HepG2 (cell line): Measurements from ENCODE around the gene IQCE. TPM values are rescaled to one million over a fixed set of nuclear protein-coding genes. Genes with fewer than 3 reads are reported as not detected.

ENCODE experiments used
- ATAC-seq: fragments of 200-7000 bp; cut with Tn5 transposase; 3 replicates; pipeline ENCODE4 v1.9.1; 2020; ENCODE audit warnings: mild to moderate bottlenecking, moderate library complexity
- BruUV-seq: library from RNA; stranded (reverse); fragments of 400-500 nt; replicated peaks from 2 replicates; lab custom pipeline; 2021; lab: Mats Ljungman, UMichigan
- CTCF ChIA-PET: fragments of 300-600 bp; formaldehyde crosslinking; extraction: SDS; loops from one replicate; lab custom pipeline; 2021; ENCODE audit warnings: low total read pairs, inconsistent platforms, low intra/inter-chr PET ratio; lab: Yijun Ruan, JAX
- POLR2A ChIA-PET: fragments of 350-600 bp; sonication (Branson Sonifier 250); formaldehyde crosslinking; loops from one replicate; lab custom pipeline; 2020; ENCODE audit warnings: antibody characterized with exemption, inconsistent platforms; lab: Yijun Ruan, JAX
- DNase-seq: peaks from one replicate; pipeline ENCODE4 v3.0.0-alpha.2; 2015; ENCODE audit warnings: low spot score
- FAIRE-seq: peaks from 3 replicates; lab custom pipeline; 2011; peaks lifted over from hg19 to GRCh38; lab: Jason Lieb, UNC
- H2AFZ ChIP-seq: one replicate; pipeline ENCODE4 v1.6.1; 2011; ENCODE audit warnings: low read length, inconsistent platforms
- H3K27ac ChIP-seq: fragments of 300-600 bp; 3 replicates; pipeline ENCODE4 v1.8.0; 2011; ENCODE audit warnings: mixed run types, mild to moderate bottlenecking, mixed read lengths, low read length, inconsistent platforms; ENCODE audit not compliant: insufficient read depth; ENCODE audit errors: extremely low read length
- H3K27me3 ChIP-seq, 2 experiments: fragments of 200-600 bp in 1 of 2; 2 replicates in 1 of 2; 3 replicates in 1 of 2; pipeline versions ENCODE4 v1.6.0 to v1.8.0; 2011; ENCODE audit warnings: low read length in 2 of 2, mild to moderate bottlenecking in 2 of 2, moderate library complexity in 2 of 2, inconsistent platforms in 1 of 2; ENCODE audit not compliant: insufficient read depth in 2 of 2, control insufficient read depth in 1 of 2
- H3K36me3 ChIP-seq, 2 experiments: fragments of 200-600 bp in 1 of 2; replicated peaks in 1 of 2; 2 replicates in 1 of 2; 3 replicates in 1 of 2; pipeline versions ENCODE4 v1.5.1 to v1.8.0; 2011; ENCODE audit warnings: low read length in 2 of 2, inconsistent platforms in 1 of 2; ENCODE audit not compliant: insufficient read depth in 2 of 2, control insufficient read depth in 1 of 2
- H3K4me1 ChIP-seq: 2 replicates; pipeline ENCODE4 v1.5.1; 2012; ENCODE audit warnings: low read length, inconsistent platforms; ENCODE audit not compliant: insufficient read depth
- H3K4me2 ChIP-seq: 2 replicates; pipeline ENCODE4 v1.6.0; 2011; ENCODE audit warnings: low read depth, low read length, inconsistent platforms
- H3K4me3 ChIP-seq, 3 experiments: fragments of 200-600 bp in 1 of 3; sonication (generic), shearing (Covaris generic) in 1 of 3; replicated peaks in 1 of 3; 2 replicates each; pipeline ENCODE4 v1.5.1; 2011 to 2016; ENCODE audit warnings: low read length in 3 of 3, inconsistent platforms in 2 of 3, low read depth in 2 of 3, mild to moderate bottlenecking in 2 of 3, control low read depth in 1 of 3, mixed read lengths in 1 of 3; ENCODE audit not compliant: insufficient read depth in 1 of 3
- H3K79me2 ChIP-seq: one replicate; pipeline ENCODE4 v1.6.1; 2011; ENCODE audit warnings: low read length, inconsistent platforms; ENCODE audit not compliant: insufficient read depth
- H3K9ac ChIP-seq: 2 replicates; pipeline ENCODE4 v1.6.0; 2011; ENCODE audit warnings: mild to moderate bottlenecking, low read depth, low read length, inconsistent platforms; ENCODE audit not compliant: insufficient read depth
- H3K9me3 ChIP-seq: 2 replicates; pipeline ENCODE4 v1.5.1; 2012; ENCODE audit warnings: mild to moderate bottlenecking, low read length
- H4K20me1 ChIP-seq: 2 replicates; pipeline ENCODE4 v1.6.0; 2011; ENCODE audit warnings: inconsistent platforms, mild to moderate bottlenecking, low read length, moderate library complexity; ENCODE audit not compliant: insufficient read depth
- ARNT ChIP-seq: fragments of 450-650 bp; IDR thresholded peaks from 2 replicates; pipeline ENCODE4 v1.6.1; 2017
- CBX1 ChIP-seq: IDR thresholded peaks from one replicate; pipeline ENCODE4 v1.6.1; 2016; ENCODE audit warnings: antibody characterized with exemption, low read depth
- GZF1 ChIP-seq: sonication (generic); formaldehyde crosslinking; IDR thresholded peaks from 2 replicates; pipeline ENCODE4 v1.5.1; 2020; ENCODE audit warnings: mild to moderate bottlenecking, missing genetic modification reagents
- HNRNPK ChIP-seq: fragments of 200-400 bp; formaldehyde crosslinking; IDR thresholded peaks from 2 replicates; pipeline ENCODE4 v1.6.1; 2018; ENCODE audit warnings: low read length, low read depth, moderate library complexity, mild to moderate bottlenecking; ENCODE audit not compliant: poor library complexity, severe bottlenecking
- IKZF5 ChIP-seq: IDR thresholded peaks from 2 replicates; pipeline ENCODE4 v1.6.1; 2018; ENCODE audit warnings: missing genetic modification reagents, mild to moderate bottlenecking, missing compliant biosample characterization
- ISX ChIP-seq: sonication (generic); formaldehyde crosslinking; conservative IDR thresholded peaks from 2 replicates; pipeline ENCODE4 v1.5.0; 2020; ENCODE audit warnings: missing genetic modification reagents
- KMT2B ChIP-seq: IDR thresholded peaks from 2 replicates; pipeline ENCODE4 v1.6.1; 2016; ENCODE audit warnings: missing genetic modification reagents, missing compliant biosample characterization
- MAZ ChIP-seq, 2 experiments: sonication (generic) in 1 of 2; formaldehyde crosslinking in 1 of 2; IDR thresholded peaks; 2 replicates each; pipeline versions ENCODE4 v1.5.0 to v1.6.1; 2012 to 2020; ENCODE audit warnings: low read depth in 2 of 2, mild to moderate bottlenecking in 2 of 2, borderline replicate concordance in 1 of 2, improper control_type of control experiment in 1 of 2, low read length in 1 of 2, missing genetic modification reagents in 1 of 2, moderate library complexity in 1 of 2
- NFYB ChIP-seq: sonication (generic); formaldehyde crosslinking; IDR thresholded peaks from 2 replicates; pipeline ENCODE4 v1.4.0; 2020; ENCODE audit warnings: missing genetic modification reagents
- PHB2 ChIP-seq: fragments of 450-650 bp; IDR thresholded peaks from 2 replicates; pipeline ENCODE4 v1.6.1; 2018; ENCODE audit not compliant: partially characterized antibody
- RBM22 ChIP-seq: fragments of 200-400 bp; formaldehyde crosslinking; optimal IDR thresholded peaks from 2 replicates; pipeline ENCODE3; 2017; ENCODE audit warnings: mild to moderate bottlenecking, low read length, moderate library complexity
- SMARCE1 ChIP-seq: fragments of 450-650 bp; IDR thresholded peaks from 2 replicates; pipeline ENCODE4 v1.6.1; 2017; ENCODE audit warnings: borderline replicate concordance
- YEATS4 ChIP-seq: sonication (generic); formaldehyde crosslinking; IDR thresholded peaks from 2 replicates; pipeline ENCODE4 v1.4.0; 2020; ENCODE audit warnings: missing genetic modification reagents, borderline replicate concordance
- ZBTB33 ChIP-seq: sonication (generic); formaldehyde crosslinking; IDR thresholded peaks from 2 replicates; pipeline ENCODE4 v1.4.0; 2020; ENCODE audit warnings: missing genetic modification reagents
- ZNF549 ChIP-seq: sonication (generic); formaldehyde crosslinking; IDR thresholded peaks from 2 replicates; pipeline ENCODE4 v1.5.0; 2020; ENCODE audit warnings: missing genetic modification reagents
- ZNF619 ChIP-seq: sonication (generic); formaldehyde crosslinking; IDR thresholded peaks from 2 replicates; pipeline ENCODE4 v1.4.0; 2020; ENCODE audit warnings: mild to moderate bottlenecking, missing genetic modification reagents
- ZNF749 ChIP-seq: sonication (generic); formaldehyde crosslinking; IDR thresholded peaks from 2 replicates; pipeline ENCODE4 v1.8.0; 2022; ENCODE audit warnings: mild to moderate bottlenecking, missing genetic modification reagents, moderate library complexity, borderline replicate concordance
- ZNF788 ChIP-seq: sonication (generic); formaldehyde crosslinking; IDR thresholded peaks from 2 replicates; pipeline ENCODE4 v1.5.0; 2020; ENCODE audit warnings: mild to moderate bottlenecking, missing genetic modification reagents, borderline replicate concordance
- ZNF792 ChIP-seq: IDR thresholded peaks from 2 replicates; pipeline ENCODE4 v1.6.1; 2016
- WGBS: methylation state at CpG from one replicate; pipeline ENCODE4 v1.1.6; 2017; ENCODE audit warnings: low lambda C conversion rate; 5-methylcytosine and 5-hydroxymethylcytosine counted together
- in situ Hi-C: cut with HindIII; loops from 2 replicates; pipeline ENCODE4 v1.10.0; 2017; ENCODE audit warnings: low pct_unique_long_range_greater_than_20kb; ENCODE audit not compliant: extremely low pct_ligation_motif_present
- intact Hi-C: fragments of 100-400 bp; cut with micrococcal nuclease; formaldehyde crosslinking; loops from one replicate; pipeline ENCODE4 v1.10.0; 2022; ENCODE audit not compliant: unreplicated experiment
- polyA plus RNA-seq, 8 experiments: library from polyadenylated mRNA; depleted of rRNA in 3 of 8; stranded (reverse) in 7 of 8; unstranded in 1 of 8; fragments of >200 nt; fragmentation: Illumina TruSeq in 4 of 8; extraction: Trizol in 4 of 8; gene quantifications; 2 replicates each; pipeline versions ENCODE4 v1.2.1 to v1.2.3, GENCODE V29; 2011 to 2016; ENCODE audit warnings: low read depth in 4 of 8, missing spikeins in 1 of 8, mixed read lengths in 1 of 8; ENCODE audit not compliant: insufficient read depth in 1 of 8
- total RNA-seq, 5 experiments: library from RNA; depleted of rRNA; stranded (reverse); fragments of >200 nt; fragmentation: Illumina TruSeq; extraction: Trizol; gene quantifications; 2 replicates each; pipeline ENCODE4 v1.2.3, GENCODE V29; 2016; ENCODE audit warnings: low read depth in 1 of 5
- TF ChIP-seq, protein P1 (sequence below): sonication (generic); formaldehyde crosslinking; IDR thresholded peaks from 2 replicates; pipeline ENCODE4 v1.4.0; 2020; ENCODE audit warnings: missing genetic modification reagents

Gene IQCE
- total and polyA plus RNA-seq, 2 of the 13 experiments (the other 11 are each of a cell fraction or from before 2014, with no cell fraction given), result 1.5 to 2.5 TPM

- Histone ChIP-seq H3K27ac (no peak overlapping the region), H4K20me1 (no peaks in the 10 kb centered on the region), H3K9ac (no peak overlapping the region), H3K9me3 (no peaks in the 10 kb centered on the region), H3K27me3 (no peaks in the 10 kb centered on the region), H2AFZ (no peak overlapping the region), H3K79me2 (no peaks in the 10 kb centered on the region), H3K4me3 (no peak overlapping the region), H3K4me1 (peaks cover 19% of the 10 kb centered on the region), H3K36me3 (no peaks in the 10 kb centered on the region), H3K4me2 (no peak overlapping the region)
- WGBS, result 85% methylated on average over 18 of the region's 24 CpGs
- ATAC-seq (no peak), DNase-seq (no peak), FAIRE-seq (no peak)
- in situ Hi-C loops (loop anchor here (5.0 to 10.0 kb wide), 2 partner anchors 76 to 99 kb away; no protein-coding TSS in a partner anchor), intact Hi-C loops (loop anchor here (5.0 to 10.0 kb wide), 2 partner anchors 94 to 99 kb away; partner anchors contain the start of gene GRIFIN)
- TF ChIP-seq CBX1 (no peak), PHB2 (no peak), HNRNPK (no peak), SMARCE1 (no peak), ZNF788 (CRISPR knock-in tag) (no peak), ISX (CRISPR knock-in tag) (no peak), MAZ (IDR thresholded peaks at IDR 0.05; ENCODE audit: borderline replicate concordance, low read depth, low read length) (no peak), MAZ (CRISPR knock-in tag; IDR thresholded peaks at IDR 0.05; ENCODE audit: low read depth) (no peak), ZNF619 (CRISPR knock-in tag) (no peak), ZNF749 (CRISPR knock-in tag) (no peak), ZNF792 (no peak), GZF1 (CRISPR knock-in tag) (no peak), KMT2B (no peak), ZBTB33 (CRISPR knock-in tag) (no peak), NFYB (CRISPR knock-in tag) (no peak), IKZF5 (CRISPR knock-in tag) (no peak), ZNF549 (CRISPR knock-in tag) (no peak), YEATS4 (CRISPR knock-in tag) (no peak), RBM22 (no peak), ARNT (no peak)
- TF ChIP-seq, protein P1, sequence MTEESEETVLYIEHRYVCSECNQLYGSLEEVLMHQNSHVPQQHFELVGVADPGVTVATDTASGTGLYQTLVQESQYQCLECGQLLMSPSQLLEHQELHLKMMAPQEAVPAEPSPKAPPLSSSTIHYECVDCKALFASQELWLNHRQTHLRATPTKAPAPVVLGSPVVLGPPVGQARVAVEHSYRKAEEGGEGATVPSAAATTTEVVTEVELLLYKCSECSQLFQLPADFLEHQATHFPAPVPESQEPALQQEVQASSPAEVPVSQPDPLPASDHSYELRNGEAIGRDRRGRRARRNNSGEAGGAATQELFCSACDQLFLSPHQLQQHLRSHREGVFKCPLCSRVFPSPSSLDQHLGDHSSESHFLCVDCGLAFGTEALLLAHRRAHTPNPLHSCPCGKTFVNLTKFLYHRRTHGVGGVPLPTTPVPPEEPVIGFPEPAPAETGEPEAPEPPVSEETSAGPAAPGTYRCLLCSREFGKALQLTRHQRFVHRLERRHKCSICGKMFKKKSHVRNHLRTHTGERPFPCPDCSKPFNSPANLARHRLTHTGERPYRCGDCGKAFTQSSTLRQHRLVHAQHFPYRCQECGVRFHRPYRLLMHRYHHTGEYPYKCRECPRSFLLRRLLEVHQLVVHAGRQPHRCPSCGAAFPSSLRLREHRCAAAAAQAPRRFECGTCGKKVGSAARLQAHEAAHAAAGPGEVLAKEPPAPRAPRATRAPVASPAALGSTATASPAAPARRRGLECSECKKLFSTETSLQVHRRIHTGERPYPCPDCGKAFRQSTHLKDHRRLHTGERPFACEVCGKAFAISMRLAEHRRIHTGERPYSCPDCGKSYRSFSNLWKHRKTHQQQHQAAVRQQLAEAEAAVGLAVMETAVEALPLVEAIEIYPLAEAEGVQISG (CRISPR knock-in tag), result no peak
- ChIA-PET POLR2A (no interaction called here), CTCF (interaction anchor here (1.2 to 1.4 kb wide), 2 partner anchors 94 to 112 kb away, joined by 3 to 7 read pairs; no protein-coding TSS in a partner anchor)
- no TSS peak for BruUV-seq
These were observed 9.9 kb downstream of the IQCE start for GRCh38 chr7:2568521-2569223.
